Measurements from ENCODE around the gene USP2. TPM values are rescaled to one million over a fixed set of nuclear protein-coding genes. Genes with fewer than 3 reads are reported as not detected.

USP2 gene
- total RNA-seq, 1 donor from 2014 or later, result 3.4 TPM

DNA sequence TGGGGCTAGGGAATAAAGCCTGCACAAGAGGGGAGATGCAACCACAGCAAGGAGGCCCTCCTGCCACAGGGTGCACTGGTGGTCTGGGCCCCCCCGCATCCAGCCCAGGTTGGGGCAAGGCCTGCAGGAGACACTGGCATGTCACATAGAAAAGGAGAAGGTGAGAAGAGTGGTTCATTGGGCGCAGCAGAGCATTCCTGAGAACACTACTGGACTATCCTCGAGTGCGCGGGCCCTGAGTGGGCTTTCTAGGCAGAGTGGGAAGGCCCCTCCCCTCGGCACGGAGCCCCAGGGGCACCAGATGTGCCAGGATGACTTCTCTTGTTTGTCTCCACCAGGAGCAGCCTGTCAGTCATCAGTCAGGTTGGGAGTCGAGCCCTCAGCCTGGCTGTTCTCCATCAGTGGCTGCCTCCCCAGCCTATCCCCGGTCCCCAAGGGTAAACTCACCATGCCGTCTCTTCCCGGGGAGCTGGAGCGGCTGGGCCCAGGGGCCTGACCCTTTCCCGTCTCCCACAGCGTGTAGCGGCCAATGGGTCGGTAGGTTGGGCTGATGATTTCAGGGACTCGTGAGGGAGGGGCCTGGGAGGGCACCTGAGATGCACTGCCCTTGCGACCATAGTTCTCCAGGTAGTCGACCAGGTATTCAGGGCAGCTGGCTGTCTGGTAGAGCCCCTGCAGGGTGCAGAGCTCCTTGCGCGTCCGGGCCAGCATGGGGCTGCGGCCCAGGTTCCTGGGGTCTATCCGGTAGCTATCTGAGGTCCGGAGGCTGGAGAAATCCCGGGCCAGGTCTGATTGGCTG, 9.0 kb downstream of the USP2 start:
- TF ChIP-seq, protein P1, sequence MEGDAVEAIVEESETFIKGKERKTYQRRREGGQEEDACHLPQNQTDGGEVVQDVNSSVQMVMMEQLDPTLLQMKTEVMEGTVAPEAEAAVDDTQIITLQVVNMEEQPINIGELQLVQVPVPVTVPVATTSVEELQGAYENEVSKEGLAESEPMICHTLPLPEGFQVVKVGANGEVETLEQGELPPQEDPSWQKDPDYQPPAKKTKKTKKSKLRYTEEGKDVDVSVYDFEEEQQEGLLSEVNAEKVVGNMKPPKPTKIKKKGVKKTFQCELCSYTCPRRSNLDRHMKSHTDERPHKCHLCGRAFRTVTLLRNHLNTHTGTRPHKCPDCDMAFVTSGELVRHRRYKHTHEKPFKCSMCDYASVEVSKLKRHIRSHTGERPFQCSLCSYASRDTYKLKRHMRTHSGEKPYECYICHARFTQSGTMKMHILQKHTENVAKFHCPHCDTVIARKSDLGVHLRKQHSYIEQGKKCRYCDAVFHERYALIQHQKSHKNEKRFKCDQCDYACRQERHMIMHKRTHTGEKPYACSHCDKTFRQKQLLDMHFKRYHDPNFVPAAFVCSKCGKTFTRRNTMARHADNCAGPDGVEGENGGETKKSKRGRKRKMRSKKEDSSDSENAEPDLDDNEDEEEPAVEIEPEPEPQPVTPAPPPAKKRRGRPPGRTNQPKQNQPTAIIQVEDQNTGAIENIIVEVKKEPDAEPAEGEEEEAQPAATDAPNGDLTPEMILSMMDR (conservative IDR thresholded peaks at IDR 0.05), result no peak
- DNase-seq (ENCODE audit: low read depth, low spot score), result no peak
- H3K4me1 Mint-ChIP-seq, result peaks cover 60% of the 10 kb centered on the region

GRCh38 chr11:119371778-119372182, 9.7 kb downstream of the USP2 start:
- no peak overlapping the region for H3K27ac Mint-ChIP-seq (ENCODE audit: unreplicated experiment)
- H3K4me3 Mint-ChIP-seq, result peak overlapping the region; percentile 2
- TF ChIP-seq, protein P1 (conservative IDR thresholded peaks at IDR 0.05), result no peak
- H3K36me3 Mint-ChIP-seq (ENCODE audit: low read depth), result no peaks in the 10 kb centered on the region
- no peak for DNase-seq (ENCODE audit: low read depth, low spot score)
- H3K27me3 Mint-ChIP-seq (ENCODE audit: low read depth), result peaks cover 8% of the 10 kb centered on the region
- H3K9me3 Mint-ChIP-seq, result no peaks in the 10 kb centered on the region
- H3K4me1 Mint-ChIP-seq, result peaks cover 60% of the 10 kb centered on the region

More for the DNA sequence above, 9.0 kb downstream of the USP2 start:
- peaks cover 8% of the 10 kb centered on the region for H3K27me3 Mint-ChIP-seq (ENCODE audit: low read depth)
- no peak overlapping the region for H3K27ac Mint-ChIP-seq (ENCODE audit: unreplicated experiment)
- no peaks in the 10 kb centered on the region for H3K36me3 Mint-ChIP-seq (ENCODE audit: low read depth)
- no peaks in the 10 kb centered on the region for H3K9me3 Mint-ChIP-seq
- peak overlapping the region; percentile 2 for H3K4me3 Mint-ChIP-seq

- no peak for DNase-seq (ENCODE audit: low read depth, low spot score)
- Mint-ChIP-seq H3K27me3 (ENCODE audit: low read depth) (peaks cover 13% of the 10 kb centered on the region), H3K27ac (ENCODE audit: unreplicated experiment) (peak overlapping the region; percentile 72), H3K9me3 (no peaks in the 10 kb centered on the region), H3K36me3 (ENCODE audit: low read depth) (no peaks in the 10 kb centered on the region), H3K4me1 (peaks cover 54% of the 10 kb centered on the region), H3K4me3 (no peak overlapping the region)
- TF ChIP-seq, protein P1 (conservative IDR thresholded peaks at IDR 0.05), result no peak
Measured at GRCh38 chr11:119371067-119371601, 10.4 kb downstream of the USP2 start.

DNA sequence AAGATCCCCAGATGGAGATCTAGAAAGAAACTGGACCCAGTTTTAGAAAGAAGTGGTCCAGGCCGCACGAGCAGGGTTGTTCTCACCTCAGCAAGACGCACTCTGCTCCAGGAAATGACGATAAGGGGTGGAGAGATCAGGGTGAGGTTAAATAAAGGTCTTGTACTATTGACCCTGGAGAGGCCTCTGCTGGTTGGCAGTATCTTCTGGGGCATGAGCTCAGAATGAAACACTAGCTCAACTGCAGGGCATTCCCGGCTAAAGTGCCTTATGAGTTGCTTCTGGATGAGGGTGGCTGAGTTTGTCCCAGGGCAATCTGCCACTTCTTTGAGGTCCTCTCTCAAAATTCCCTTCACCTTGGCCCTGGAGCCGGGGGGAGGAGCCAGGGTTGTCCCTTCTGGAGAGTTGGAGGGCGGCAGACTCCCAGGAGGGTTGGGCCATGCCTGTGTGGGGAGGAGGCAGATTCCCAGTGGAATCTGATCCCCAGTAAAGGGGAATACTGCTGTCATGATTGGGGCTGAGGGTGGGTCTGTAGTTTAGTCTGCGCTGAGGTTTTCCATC, 10.9 kb downstream of the USP2 start:
- Mint-ChIP-seq H3K4me1 (peaks cover 49% of the 10 kb centered on the region), H3K27ac (ENCODE audit: unreplicated experiment) (no peak overlapping the region), H3K36me3 (ENCODE audit: low read depth) (no peaks in the 10 kb centered on the region), H3K27me3 (ENCODE audit: low read depth) (peaks cover 18% of the 10 kb centered on the region), H3K9me3 (no peaks in the 10 kb centered on the region), H3K4me3 (no peak overlapping the region)
- DNase-seq (ENCODE audit: low read depth, low spot score), result no peak
- TF ChIP-seq, protein P1 (conservative IDR thresholded peaks at IDR 0.05), result no peak

DNA sequence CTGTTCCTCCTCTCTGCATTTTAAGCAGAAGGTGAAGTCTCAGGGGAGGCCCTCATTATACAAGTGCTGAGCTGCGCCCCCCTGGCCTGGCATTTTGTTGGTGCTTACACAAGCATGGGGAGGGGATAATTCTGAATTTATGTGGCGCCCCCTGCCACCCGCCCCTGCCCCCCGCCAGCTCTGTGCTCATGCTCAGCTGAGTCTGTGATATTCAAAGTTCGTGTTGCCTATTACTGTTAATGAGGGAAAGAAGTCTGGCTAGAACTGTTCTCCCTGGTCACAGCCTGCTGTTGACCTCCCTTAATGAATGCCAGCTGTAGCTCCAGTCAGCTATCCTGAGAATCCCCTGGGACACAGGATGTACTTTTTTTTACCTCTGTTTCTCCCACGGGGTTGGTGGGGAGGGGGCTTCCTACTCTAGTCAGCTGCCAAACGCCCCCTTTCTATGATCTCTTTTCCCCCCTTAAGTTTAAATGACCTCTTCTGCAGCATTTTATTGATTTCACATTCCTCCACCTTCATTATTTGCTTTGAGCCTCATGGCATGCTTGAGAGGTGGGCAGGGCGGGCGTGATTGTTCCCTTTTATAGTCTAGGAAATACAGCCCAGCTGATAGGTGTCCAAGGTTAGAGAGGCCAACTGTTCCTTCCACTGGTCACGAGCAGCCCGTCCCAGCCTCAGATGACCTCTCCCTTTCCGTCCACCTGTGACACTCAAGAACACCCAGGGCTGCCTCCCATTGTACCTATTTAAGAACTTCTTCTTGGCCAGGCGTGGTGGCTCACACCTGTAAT, 12.2 kb downstream of the USP2 start:
- TF ChIP-seq, protein P1 (conservative IDR thresholded peaks at IDR 0.05), result no peak
- Mint-ChIP-seq H3K4me1 (peaks cover 47% of the 10 kb centered on the region), H3K27ac (ENCODE audit: unreplicated experiment) (no peak overlapping the region), H3K4me3 (no peak overlapping the region), H3K27me3 (ENCODE audit: low read depth) (peaks cover 30% of the 10 kb centered on the region), H3K9me3 (no peaks in the 10 kb centered on the region), H3K36me3 (ENCODE audit: low read depth) (no peaks in the 10 kb centered on the region)
- DNase-seq (ENCODE audit: low read depth, low spot score), result no peak

Measured in neural crest cell (in vitro differentiated cells).